IMR-90 (cell line): ENCODE data around the gene NR1H4. TPM values are rescaled to one million over a fixed set of nuclear protein-coding genes. Genes with fewer than 3 reads are reported as not detected.

Source experiments
- microRNA-seq, 2 experiments: library from miRNA; stranded (forward) in 1 of 2; unstranded in 1 of 2; fragments of 10-50 nt in 1 of 2; fragments of <30 nt in 1 of 2; gene quantifications in 1 of 2; microRNA quantifications in 1 of 2; one replicate each; pipeline versions ENCODE3 to v1.1.0; 2013 to 2020; ENCODE audit not compliant: insufficient read depth in 1 of 2, insufficient read length in 1 of 2, unreplicated experiment in 1 of 2
- polyA plus RNA-seq, 3 experiments: library from polyadenylated mRNA; depleted of rRNA; stranded (reverse); fragments of >200 nt; gene quantifications; 2 replicates each; pipeline ENCODE4 v1.2.3, GENCODE V29; 2012; ENCODE audit warnings: low replicate concordance in 1 of 3
- small RNA-seq, 5 experiments: library from RNA; depleted of rRNA; stranded (forward); fragments of <200 nt; gene quantifications; one replicate each; pipeline ENCODE3, GENCODE V24; 2012
- total RNA-seq: library from RNA; depleted of rRNA; stranded (reverse); fragments of >200 nt; gene quantifications from 2 replicates; pipeline ENCODE4 v1.2.3, GENCODE V29; 2012; rRNA removed

NR1H4 gene
- total and polyA plus RNA-seq, 2 of the 4 experiments (the other 2 are of a cell fraction) = not detected

Small RNA genes within 50 kb of the gene (microRNA-seq; reads per million reads assigned to microRNA genes)
- gene AC010200.2 (ENCODE audit: insufficient read depth, insufficient read length) = not detected

Small RNA genes within 50 kb of the gene (small RNA-seq; reads per million reads assigned to genes)
- 0 reads per million in 5 experiments for gene AC010200.2

Other genes with a start within 250 kb of the NR1H4 start
- gene DEPDC4, start 206.8 kb upstream of the NR1H4 start, total RNA-seq = 0.72 and 7.5 TPM in 2 replicates
- 0.39 and 0.79 TPM in 2 replicates for gene DEPDC4, start 206.8 kb upstream of the NR1H4 start, polyA plus RNA-seq (2012; rRNA removed)
- gene SCYL2, start 206.7 kb upstream of the NR1H4 start, total RNA-seq = 52.0 and 67.2 TPM in 2 replicates
- gene SCYL2, start 206.7 kb upstream of the NR1H4 start, polyA plus RNA-seq (2012; rRNA removed) = 13.3 and 15.3 TPM in 2 replicates
- not detected in 2 replicates for gene SLC17A8, start 116.8 kb upstream of the NR1H4 start, total RNA-seq
- gene SLC17A8, start 116.8 kb upstream of the NR1H4 start, polyA plus RNA-seq (2012; rRNA removed) = not detected in 2 replicates
- gene GAS2L3, start 99.8 kb downstream of the NR1H4 start, total RNA-seq = 15.6 and 27.2 TPM in 2 replicates
- 4.7 and 5.2 TPM in 2 replicates for gene GAS2L3, start 99.8 kb downstream of the NR1H4 start, polyA plus RNA-seq (2012; rRNA removed)